Gastroesophageal sphincter (tissue), 3 donors: ENCODE results near the gene MRFAP1.

Experiments used
- POLR2A ChIP-seq, 2 donors: fragments of 450-650 bp; IDR thresholded peaks; one replicate each; pipeline ENCODE4 v1.6.1; 2017; ENCODE audit warnings: antibody characterized with exemption in 2 of 2, mild to moderate bottlenecking in 2 of 2, moderate library complexity in 1 of 2
- POLR2AphosphoS5 ChIP-seq: sonication (generic); formaldehyde crosslinking; IDR thresholded peaks from one replicate; pipeline ENCODE4 v1.6.1; 2017; ENCODE audit warnings: antibody characterized with exemption
- TF ChIP-seq, protein P1 (sequence below), 4 experiments: fragments of 200-600 bp in 2 of 4; fragments of 450-650 bp in 2 of 4; sonication (generic) in 1 of 4; IDR thresholded peaks; one replicate each; pipeline ENCODE4 v1.5.1; 2017 to 2019; ENCODE audit warnings: antibody characterized with exemption in 4 of 4, mild to moderate bottlenecking in 2 of 4, moderate library complexity in 2 of 4

DNA sequence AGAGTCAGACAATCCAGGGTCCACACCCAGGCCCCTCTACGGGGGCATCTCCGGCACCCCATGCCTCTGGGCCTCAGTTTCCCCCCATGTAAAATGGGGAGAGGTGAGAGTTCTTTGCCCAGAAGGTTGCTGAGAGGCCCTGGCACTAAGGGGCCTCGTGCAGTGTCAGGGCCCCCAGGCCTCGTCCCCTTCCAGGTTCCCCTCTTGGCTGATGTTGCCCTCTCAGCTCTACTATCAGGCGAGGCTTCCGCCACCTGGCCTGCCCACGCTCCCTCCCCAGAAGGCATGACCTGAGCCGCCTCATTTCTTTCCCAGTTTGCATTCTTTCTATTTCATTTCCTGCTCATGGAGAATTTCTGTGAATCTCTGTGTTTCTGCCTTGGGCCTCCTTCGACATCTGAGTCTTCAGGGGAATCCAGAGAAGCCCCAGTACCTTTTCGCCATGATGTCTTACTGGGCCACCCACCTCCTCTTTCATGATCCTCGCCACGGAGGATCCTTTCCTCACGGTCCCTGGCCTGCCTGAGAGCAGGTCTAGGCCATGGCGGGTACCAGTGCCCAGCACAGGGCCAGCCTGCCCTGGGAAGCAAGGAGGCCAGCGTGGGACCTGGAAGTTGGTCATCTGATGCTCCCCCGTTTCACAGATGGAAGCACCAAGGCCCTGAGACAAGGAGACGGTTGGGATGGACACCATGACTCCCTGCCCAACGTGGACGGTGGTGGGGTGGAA lies 21.9 kb upstream of the MRFAP1 start:
- TF ChIP-seq POLR2AphosphoS5 (no peak), POLR2A (IDR thresholded peaks at IDR 0.05) (no peak)
- TF ChIP-seq, protein P1, sequence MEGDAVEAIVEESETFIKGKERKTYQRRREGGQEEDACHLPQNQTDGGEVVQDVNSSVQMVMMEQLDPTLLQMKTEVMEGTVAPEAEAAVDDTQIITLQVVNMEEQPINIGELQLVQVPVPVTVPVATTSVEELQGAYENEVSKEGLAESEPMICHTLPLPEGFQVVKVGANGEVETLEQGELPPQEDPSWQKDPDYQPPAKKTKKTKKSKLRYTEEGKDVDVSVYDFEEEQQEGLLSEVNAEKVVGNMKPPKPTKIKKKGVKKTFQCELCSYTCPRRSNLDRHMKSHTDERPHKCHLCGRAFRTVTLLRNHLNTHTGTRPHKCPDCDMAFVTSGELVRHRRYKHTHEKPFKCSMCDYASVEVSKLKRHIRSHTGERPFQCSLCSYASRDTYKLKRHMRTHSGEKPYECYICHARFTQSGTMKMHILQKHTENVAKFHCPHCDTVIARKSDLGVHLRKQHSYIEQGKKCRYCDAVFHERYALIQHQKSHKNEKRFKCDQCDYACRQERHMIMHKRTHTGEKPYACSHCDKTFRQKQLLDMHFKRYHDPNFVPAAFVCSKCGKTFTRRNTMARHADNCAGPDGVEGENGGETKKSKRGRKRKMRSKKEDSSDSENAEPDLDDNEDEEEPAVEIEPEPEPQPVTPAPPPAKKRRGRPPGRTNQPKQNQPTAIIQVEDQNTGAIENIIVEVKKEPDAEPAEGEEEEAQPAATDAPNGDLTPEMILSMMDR (IDR thresholded peaks at IDR 0.05) = no peak
